Small intestine (tissue), 7 donors: ENCODE measurements around the gene ROBO2. TPM values are rescaled to one million over a fixed set of nuclear protein-coding genes. Genes with fewer than 3 reads are reported as not detected.

Source experiments
- DNase-seq, 2 donors: peaks; one replicate each; pipeline versions ENCODE4 v3.0.0 to v3.0.0-alpha.2; 2013
- FAIRE-seq: peaks from 2 replicates; lab custom pipeline; 2012; peaks lifted over from hg19 to GRCh38; lab: Jason Lieb, UNC
- H3K27ac ChIP-seq, 3 donors: one replicate each; pipeline ENCODE4 v1.5.1; 2013; ENCODE audit warnings: low read length in 2 of 3, mild to moderate bottlenecking in 2 of 3, control low read depth in 1 of 3, inconsistent platforms in 1 of 3, low read depth in 1 of 3, moderate library complexity in 1 of 3
- H3K27me3 ChIP-seq, 3 donors: one replicate each; pipeline ENCODE4 v1.6.1; 2013; ENCODE audit warnings: low read length in 3 of 3, inconsistent platforms in 1 of 3; ENCODE audit not compliant: control insufficient read depth in 3 of 3, insufficient read depth in 3 of 3
- H3K36me3 ChIP-seq, 3 donors: one replicate each; pipeline ENCODE4 v1.6.1; 2013; ENCODE audit warnings: low read length in 3 of 3, inconsistent platforms in 1 of 3, low read depth in 1 of 3, mild to moderate bottlenecking in 1 of 3, moderate library complexity in 1 of 3; ENCODE audit not compliant: control insufficient read depth in 3 of 3, insufficient read depth in 2 of 3
- H3K4me1 ChIP-seq, 3 donors: one replicate each; pipeline ENCODE4 v1.6.1; 2013; ENCODE audit warnings: low read length in 2 of 3, inconsistent platforms in 1 of 3, low read depth in 1 of 3, mild to moderate bottlenecking in 1 of 3, moderate library complexity in 1 of 3; ENCODE audit not compliant: control insufficient read depth in 3 of 3, insufficient read depth in 2 of 3
- H3K4me3 ChIP-seq, 3 donors: one replicate each; pipeline ENCODE4 v1.5.1; 2013; ENCODE audit warnings: low read length in 3 of 3, control low read depth in 1 of 3, inconsistent platforms in 1 of 3, low read depth in 1 of 3, mild to moderate bottlenecking in 1 of 3, moderate library complexity in 1 of 3
- H3K9me3 ChIP-seq, 2 donors: one replicate each; pipeline ENCODE4 v1.6.1; 2013; ENCODE audit warnings: low read depth in 1 of 2, low read length in 1 of 2; ENCODE audit not compliant: control insufficient read depth in 2 of 2, insufficient read depth in 1 of 2
- WGBS, 3 donors: extraction: QIAGEN DNeasy Blood & Tissue Kit; methylation state at CpG; one replicate each; pipeline ENCODE4 v1.1.7; 2013; 5-methylcytosine and 5-hydroxymethylcytosine counted together
- polyA plus RNA-seq, 4 donors: library from polyadenylated mRNA; stranded (reverse) in 3 of 4; unstranded in 1 of 4; fragments of 200-250 nt in 3 of 4; fragments of 120-200 nt in 1 of 4; gene quantifications; one replicate each; pipeline versions ENCODE4 v1.2.1 to v1.2.3, GENCODE V29; 2013
- donor health status: healthy with polysubstance abuse.
- donor health status: control.
- donor health status: control.
- donor health status: Bipolar disorder and iron deficiency.
- donor health status: healthy.

The ROBO2 gene
- polyA plus RNA-seq, 4 donors, result under 0.01 to 19.9 (median 1.7) TPM; not detected in 1

- Histone ChIP-seq H3K36me3 (peaks cover 0 to 5% (median 0%) of the 10 kb centered on the region in 3 donors), H3K4me1 (no peaks in the 10 kb centered on the region), H3K27ac (no peak overlapping the region), H3K9me3 (peaks cover 0 to 4% of the 10 kb centered on the region in 2 donors), H3K4me3 (no peak overlapping the region), H3K27me3 (no peaks in the 10 kb centered on the region)
- FAIRE-seq (no peak), DNase-seq (no peak)
- WGBS, 3 donors, result 82 to 84% (median 83%) methylated on average over 12 of the region's 12 CpGs
These were observed 57.3 kb downstream of the ROBO2 start for GRCh38 chr3:77096966-77097890.

- Histone ChIP-seq H3K27me3 (no peaks in the 10 kb centered on the region), H3K9me3 (peaks cover 0 to under 1% of the 10 kb centered on the region in 2 donors), H3K27ac (no peak overlapping the region), H3K4me1 (no peaks in the 10 kb centered on the region), H3K4me3 (no peak overlapping the region), H3K36me3 (peaks cover 0 to 2% (median 0%) of the 10 kb centered on the region in 3 donors)
- 72 to 84% (median 78%) methylated on average over 6 of the region's 6 CpGs for WGBS, 3 donors
- no peak for DNase-seq
- FAIRE-seq, result no peak
These were observed 63.3 kb downstream of the ROBO2 start for GRCh38 chr3:77102951-77103769.

DNA sequence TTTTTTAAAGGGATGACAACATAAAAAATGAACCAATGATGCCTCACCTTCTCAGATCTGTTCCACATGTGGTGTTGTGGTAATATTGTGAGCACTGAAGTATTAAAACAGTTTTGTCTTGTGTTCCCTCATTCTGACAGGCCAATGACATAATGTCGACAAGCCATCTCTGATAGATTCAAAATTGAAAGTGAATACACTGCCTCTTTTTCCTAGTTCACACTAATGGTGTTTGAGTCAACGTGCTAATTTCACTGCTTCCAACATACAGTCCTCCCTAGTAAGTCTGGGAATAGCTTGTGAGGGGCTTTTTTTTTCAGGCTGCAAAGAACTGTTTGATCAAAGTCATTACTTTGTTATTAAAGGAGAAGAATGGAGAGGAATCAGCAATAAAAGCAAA lies 82.8 kb downstream of the ROBO2 start:
- 33 to 65% (median 43%) methylated on average over 2 of the region's 2 CpGs for WGBS, 3 donors
- no peak overlapping the region for H3K27ac ChIP-seq
- DNase-seq (no peak), FAIRE-seq (no peak)
- H3K4me1 ChIP-seq, result no peaks in the 10 kb centered on the region
- no peak overlapping the region for H3K4me3 ChIP-seq
- H3K9me3 ChIP-seq, result no peaks in the 10 kb centered on the region
- no peaks in the 10 kb centered on the region for H3K36me3 ChIP-seq
- H3K27me3 ChIP-seq, result no peaks in the 10 kb centered on the region

DNA sequence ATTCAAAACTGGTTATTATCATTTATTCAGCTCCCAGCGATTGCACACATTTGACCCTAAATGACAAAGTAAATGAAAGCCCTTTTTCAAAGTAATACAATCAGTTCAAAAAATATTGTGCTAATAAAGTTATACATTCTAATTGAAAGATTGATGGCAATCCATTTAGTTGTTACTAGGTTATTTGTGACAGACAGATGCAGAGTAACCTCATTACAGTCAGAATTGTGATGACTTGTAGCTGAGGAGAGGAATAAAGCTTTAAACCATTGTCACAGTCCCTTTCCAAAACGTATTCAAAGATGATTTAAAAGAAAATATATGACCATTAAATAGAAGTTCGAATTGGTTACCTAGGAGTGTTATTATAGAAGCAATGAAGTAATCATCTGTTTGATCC lies 86.1 kb downstream of the ROBO2 start:
- Histone ChIP-seq H3K36me3 (no peaks in the 10 kb centered on the region), H3K27ac (no peak overlapping the region), H3K9me3 (no peaks in the 10 kb centered on the region), H3K27me3 (no peaks in the 10 kb centered on the region), H3K4me3 (no peak overlapping the region), H3K4me1 (no peaks in the 10 kb centered on the region)
- 62 to 73% (median 63%) methylated on average over 3 of the region's 3 CpGs for whole genome bisulfite sequencing, 3 donors
- DNase-seq, result no peak
- no peak for FAIRE-seq

- FAIRE-seq, result no peak
- no peak overlapping the region for H3K27ac ChIP-seq
These were observed 94.9 kb downstream of the ROBO2 start for GRCh38 chr3:77134769-77135168.

GRCh38 chr3:77137559-77137958 lies 97.7 kb downstream of the ROBO2 start:
- no peak overlapping the region for H3K4me3 ChIP-seq
- peaks cover 0 to 4% of the 10 kb centered on the region in 2 donors for H3K9me3 ChIP-seq
- DNase-seq (no peak), FAIRE-seq (no peak)
- no peaks in the 10 kb centered on the region for H3K27me3 ChIP-seq
- H3K4me1 ChIP-seq, result no peaks in the 10 kb centered on the region
- no peaks in the 10 kb centered on the region for H3K36me3 ChIP-seq
- 85 to 91% (median 88%) methylated on average over 5 of the region's 5 CpGs for WGBS, 3 donors
- no peak overlapping the region for H3K27ac ChIP-seq

More at GRCh38 chr3:77134769-77135168, 94.9 kb downstream of the ROBO2 start:
- peak in 1 of 2 donors; percentile 7 for DNase-seq
- 39 to 74% (median 60%) methylated on average over 12 of the region's 12 CpGs for WGBS, 3 donors
- Histone ChIP-seq H3K27me3 (no peaks in the 10 kb centered on the region), H3K9me3 (peaks cover 0 to 4% of the 10 kb centered on the region in 2 donors), H3K4me3 (no peak overlapping the region), H3K36me3 (no peaks in the 10 kb centered on the region), H3K4me1 (no peaks in the 10 kb centered on the region)

- no peak overlapping the region for H3K27ac ChIP-seq
- no peaks in the 10 kb centered on the region for H3K27me3 ChIP-seq
- peaks cover 0 to 4% of the 10 kb centered on the region in 2 donors for H3K9me3 ChIP-seq
- no peak overlapping the region for H3K4me3 ChIP-seq
- no peaks in the 10 kb centered on the region for H3K36me3 ChIP-seq
- 40 to 59% (median 49%) methylated on average over 3 of the region's 3 CpGs for WGBS, 3 donors
- H3K4me1 ChIP-seq, result no peaks in the 10 kb centered on the region
- DNase-seq (no peak), FAIRE-seq (no peak)
These were observed 99.7 kb downstream of the ROBO2 start for GRCh38 chr3:77139624-77140023.

DNA sequence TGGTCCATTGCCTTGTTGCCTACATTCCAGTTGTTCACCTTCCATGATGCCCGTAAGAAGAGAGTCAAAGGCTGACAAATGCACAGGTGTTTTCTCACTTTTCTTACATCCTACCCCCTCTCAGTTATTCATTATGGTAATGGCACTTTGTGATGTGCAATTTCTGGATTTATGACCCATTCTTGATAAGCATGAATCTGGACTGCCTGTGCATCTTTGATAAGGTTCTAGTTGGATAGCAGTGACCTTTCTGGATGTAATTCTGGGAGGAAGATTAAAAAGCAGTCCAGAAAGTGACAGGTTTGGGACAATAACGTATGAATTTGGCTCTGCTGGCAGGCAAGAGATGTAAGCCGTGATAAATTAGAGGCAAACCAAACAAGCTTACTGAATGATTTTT lies 101.5 kb downstream of the ROBO2 start:
- no peak for FAIRE-seq
- no peaks in the 10 kb centered on the region for H3K36me3 ChIP-seq
- H3K27me3 ChIP-seq, result no peaks in the 10 kb centered on the region
- WGBS, 3 donors, result 16 to 61% (median 43%) methylated on average over 3 of the region's 3 CpGs
- DNase-seq, result no peak
- no peaks in the 10 kb centered on the region for H3K4me1 ChIP-seq
- H3K4me3 ChIP-seq, result no peak overlapping the region
- no peak overlapping the region for H3K27ac ChIP-seq
- H3K9me3 ChIP-seq, result no peaks in the 10 kb centered on the region
